ENCODE results near the gene STRADB.
A peak's percentile ranks its signal among the peaks of the same experiment; 100 is the strongest.

DNA sequence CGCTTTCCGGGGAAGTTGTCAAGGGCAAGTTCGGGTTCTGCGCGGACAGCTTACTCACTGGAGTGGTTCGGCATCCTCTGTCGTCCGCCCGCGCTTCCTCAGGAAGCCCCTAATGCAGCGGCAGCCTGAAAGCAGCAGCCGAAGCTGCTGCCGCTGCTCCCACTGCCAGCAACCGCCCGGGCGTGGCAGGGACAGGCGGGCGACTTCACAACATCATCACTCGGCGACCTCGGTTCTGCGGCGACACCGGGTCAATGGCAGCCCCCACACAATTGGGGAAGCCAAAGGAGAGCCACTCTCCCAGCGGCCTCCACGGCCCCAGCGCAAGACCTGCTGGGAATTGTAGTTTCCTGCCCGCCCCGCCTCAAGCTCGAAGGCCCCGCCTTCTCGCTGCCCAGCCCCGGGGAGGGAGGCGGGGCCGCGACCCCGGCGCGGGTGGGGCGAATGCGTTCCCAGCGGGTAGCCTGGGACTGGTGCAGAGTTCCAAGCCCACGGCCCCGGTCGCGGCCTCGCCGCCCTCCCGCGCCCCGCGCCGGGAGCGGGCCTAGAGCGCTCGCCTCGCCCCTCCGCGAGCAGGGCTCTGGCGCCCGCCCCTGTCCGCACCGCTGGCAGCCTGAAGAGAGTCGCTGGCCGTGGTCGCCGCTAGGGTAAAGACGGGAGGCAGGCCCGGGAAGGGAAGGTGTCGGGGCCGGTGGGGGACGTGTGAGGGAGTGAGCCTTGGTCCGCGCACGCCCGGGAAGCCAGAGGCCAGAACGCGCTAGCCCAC lies at the start of gene STRADB, which contains the start of gene TRAK2:
- TF ChIP-seq CTCF (IDR thresholded peaks at IDR 0.05) (peak in 4 of 6 experiments; percentile 28 to 48 (median 36)), POLR2A (IDR thresholded peaks at IDR 0.05) (peak; percentile 65 to 92)

Data from thyroid gland (tissue), 4 donors.